CD4-positive, alpha-beta T cell treated with Interferon gamma for 1 hour (primary cell): ENCODE data around the gene FAM50B.

Source experiments
- DNase-seq: peaks from one replicate; pipeline ENCODE4 v3.0.0-alpha.2; 2020

Gene FAM50B

GRCh38 chr6:3820563-3820962 is 28.6 kb upstream of the FAM50B start:
- no peak for DNase-seq

GRCh38 chr6:3822747-3823445 is 26.3 kb upstream of the FAM50B start:
- no peak for DNase-seq

GRCh38 chr6:3823671-3824070 is 25.5 kb upstream of the FAM50B start:
- DNase-seq, result no peak

GRCh38 chr6:3825331-3825831 is 23.8 kb upstream of the FAM50B start:
- no peak for DNase-seq

GRCh38 chr6:3825851-3826581 is 23.2 kb upstream of the FAM50B start:
- DNase-seq, result no peak

- no peak for DNase-seq
Measured at GRCh38 chr6:3829285-3829684, 19.9 kb upstream of the FAM50B start.

GRCh38 chr6:3830806-3831205 is 18.4 kb upstream of the FAM50B start:
- no peak for DNase-seq

- no peak for DNase-seq
Measured at GRCh38 chr6:3831761-3832530, 17.2 kb upstream of the FAM50B start.

GRCh38 chr6:3835055-3835731 is 14.0 kb upstream of the FAM50B start:
- no peak for DNase-seq

GRCh38 chr6:3835785-3836184 is 13.4 kb upstream of the FAM50B start:
- DNase-seq, result no peak

GRCh38 chr6:3836566-3836965 is 12.6 kb upstream of the FAM50B start:
- DNase-seq, result no peak

- no peak for DNase-seq
Measured at GRCh38 chr6:3837781-3838180, 11.4 kb upstream of the FAM50B start.

GRCh38 chr6:3838992-3839867 is 9.9 kb upstream of the FAM50B start:
- no peak for DNase-seq

GRCh38 chr6:3841066-3841454 is 8.1 kb upstream of the FAM50B start:
- no peak for DNase-seq

- DNase-seq, result no peak
Measured at GRCh38 chr6:3841711-3842565, 7.2 kb upstream of the FAM50B start.

GRCh38 chr6:3843379-3844096 is 5.6 kb upstream of the FAM50B start:
- DNase-seq, result no peak

- DNase-seq, result no peak
Measured at GRCh38 chr6:3844097-3844463, 5.1 kb upstream of the FAM50B start.

GRCh38 chr6:3847521-3847920 is 1.7 kb upstream of the FAM50B start:
- no peak for DNase-seq

- no peak for DNase-seq
Measured at GRCh38 chr6:3848380-3848779, 793 bp upstream of the FAM50B start.

- no peak for DNase-seq
Measured at GRCh38 chr6:3849681-3850450, 693 bp downstream of the FAM50B start.
